NCI-H1930 (cell line): ENCODE data around the gene ERCC8.

Experiments used
- DNase-seq, 2 experiments: peaks; one replicate each; lab custom pipeline; 2025; lab: John Stamatoyannopoulos, UW

Gene ERCC8

DNA sequence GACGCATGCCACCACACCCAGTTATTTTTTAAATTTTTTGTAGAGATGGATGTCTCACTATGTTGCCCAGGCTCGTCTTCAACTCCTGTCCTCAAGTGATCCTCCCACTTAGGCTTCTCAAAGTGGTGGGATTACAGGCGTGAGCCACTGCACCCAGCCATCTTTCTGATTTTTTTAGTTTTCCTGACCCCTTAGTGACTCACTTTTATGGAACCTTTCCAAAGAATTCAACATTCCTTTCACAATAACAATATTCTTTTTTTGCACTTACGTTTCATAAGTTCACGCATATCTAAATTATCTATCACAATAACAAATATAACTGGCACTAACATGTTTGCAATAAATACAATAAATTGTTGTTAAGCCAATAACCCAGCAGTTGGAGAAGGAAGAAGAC, 109.3 kb downstream of the ERCC8 start:
- no peak for DNase-seq

- DNase-seq: no peak
Observed at GRCh38 chr5:60833520-60833919, 111.3 kb downstream of the ERCC8 start.

DNA sequence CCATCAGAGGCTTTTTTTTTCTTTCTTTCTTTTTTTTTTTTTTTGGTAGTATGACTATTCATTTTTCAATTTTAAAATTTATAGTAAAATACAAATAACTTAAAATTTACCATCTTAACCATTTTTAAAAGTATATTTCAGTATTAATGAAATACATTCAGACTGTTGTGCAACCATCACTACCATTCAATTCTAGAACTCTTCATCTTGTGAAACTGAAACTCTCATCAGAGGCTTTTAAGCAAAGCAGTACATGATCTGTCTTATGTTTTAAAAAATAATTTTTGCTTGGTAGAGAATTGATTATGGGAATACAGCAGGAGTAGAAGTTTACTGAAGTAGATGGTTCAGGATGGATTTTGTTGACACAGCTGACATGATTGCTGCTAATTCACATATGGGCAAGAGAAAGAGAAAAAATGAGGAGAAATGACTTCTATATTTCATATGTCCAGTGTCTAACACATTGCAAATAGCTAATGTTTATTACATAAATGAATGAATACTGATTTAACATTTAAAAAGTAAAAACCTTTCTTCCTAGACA, 114.2 kb downstream of the ERCC8 start:
- no peak for DNase-seq

GRCh38 chr5:60829490-60830266, 115.2 kb downstream of the ERCC8 start:
- peak in 1 of 2 experiments; percentile 13 for DNase-seq

GRCh38 chr5:60827201-60827600, 117.7 kb downstream of the ERCC8 start:
- no peak for DNase-seq

GRCh38 chr5:60826653-60827052, 118.2 kb downstream of the ERCC8 start:
- DNase-seq: no peak
